Smooth muscle cell (in vitro differentiated cells): Measurements from ENCODE around the gene TK2. TPM values are rescaled to one million over a fixed set of nuclear protein-coding genes. Genes with fewer than 3 reads are reported as not detected.
A peak's percentile ranks its signal among the peaks of the same experiment; 100 is the strongest.

ENCODE experiments used
- DNase-seq: peaks from one replicate; lab custom pipeline; 2025; ENCODE audit not compliant: unreplicated experiment; lab: John Stamatoyannopoulos, UW
- H2AFZ ChIP-seq: fragments of 200-600 bp; sonication (generic); 2 replicates; pipeline ENCODE4 v1.6.0; 2016; ENCODE audit warnings: antibody characterized with exemption, low read depth, mild to moderate bottlenecking
- H3F3A ChIP-seq: fragments of 200-600 bp; sonication (generic); 2 replicates; pipeline ENCODE4 v1.6.0; 2017; ENCODE audit warnings: antibody characterized with exemption, low read depth
- H3K27ac ChIP-seq: fragments of 200-600 bp; sonication (generic); 2 replicates; pipeline ENCODE4 v1.5.1; 2016; ENCODE audit warnings: low read depth, mild to moderate bottlenecking
- H3K27me3 ChIP-seq: fragments of 200-600 bp; sonication (generic); 2 replicates; pipeline ENCODE4 v1.6.1; 2016; ENCODE audit warnings: low read depth, mild to moderate bottlenecking
- H3K36me3 ChIP-seq: fragments of 200-600 bp; sonication (generic); 2 replicates; pipeline ENCODE4 v1.5.1; 2016; ENCODE audit warnings: low read depth
- H3K4me1 ChIP-seq: fragments of 200-600 bp; sonication (generic); 2 replicates; pipeline ENCODE4 v1.5.1; 2016; ENCODE audit warnings: low read depth
- H3K4me2 ChIP-seq: fragments of 200-600 bp; sonication (generic); 2 replicates; pipeline ENCODE4 v1.6.0; 2016; ENCODE audit warnings: mild to moderate bottlenecking
- H3K4me3 ChIP-seq: fragments of 200-600 bp; sonication (generic); 2 replicates; pipeline ENCODE4 v1.5.1; 2016; ENCODE audit warnings: mild to moderate bottlenecking
- H3K79me2 ChIP-seq: fragments of 200-600 bp; sonication (generic); 2 replicates; pipeline ENCODE4 v1.6.0; 2016; ENCODE audit warnings: low read depth, mild to moderate bottlenecking
- H3K9ac ChIP-seq: fragments of 200-600 bp; sonication (generic); 2 replicates; pipeline ENCODE4 v1.6.0; 2016; ENCODE audit warnings: low read depth
- H3K9me3 ChIP-seq: fragments of 200-600 bp; sonication (generic); replicated peaks from 2 replicates; pipeline ENCODE4 v1.5.1; 2016; ENCODE audit warnings: low read depth
- H4K20me1 ChIP-seq: fragments of 200-600 bp; sonication (generic); 2 replicates; pipeline ENCODE4 v1.6.0; 2016; ENCODE audit warnings: low read depth
- CTCF ChIP-seq: fragments of 200-600 bp; sonication (generic); IDR thresholded peaks from 2 replicates; pipeline ENCODE4 v1.5.1; 2017; ENCODE audit warnings: borderline replicate concordance, mild to moderate bottlenecking, antibody characterized with exemption; ENCODE audit not compliant: insufficient read depth, poor library complexity, severe bottlenecking
- WGBS: methylation state at CpG from one replicate; pipeline ENCODE4 v1.1.7; 2016; ENCODE audit warnings: low lambda C conversion rate; 5-methylcytosine and 5-hydroxymethylcytosine counted together
- polyA plus RNA-seq: library from polyadenylated mRNA; unstranded; fragments of >200 nt; fragmentation: Nextera tagmentation; extraction: Ambion mirVana; gene quantifications from 2 replicates; pipeline ENCODE4 v1.2.1, GENCODE V29; 2016
- total RNA-seq: library from RNA; depleted of rRNA; stranded (reverse); fragments of >200 nt; gene quantifications from 2 replicates; pipeline ENCODE4 v1.2.3, GENCODE V29; 2014

Gene TK2
- total and polyA plus RNA-seq, 2 experiments from 2014 or later: 7.3 to 9.7 TPM

GRCh38 chr16:66585481-66586239, 35.7 kb upstream of the TK2 start:
- Histone ChIP-seq H3K27ac (no peak overlapping the region), H3K4me2 (no peak overlapping the region), H3K4me1 (peaks cover 4% of the 10 kb centered on the region), H3F3A (no peaks in the 10 kb centered on the region), H4K20me1 (no peaks in the 10 kb centered on the region), H2AFZ (no peak overlapping the region), H3K4me3 (no peak overlapping the region), H3K9me3 (no peaks in the 10 kb centered on the region), H3K9ac (no peak overlapping the region), H3K36me3 (no peaks in the 10 kb centered on the region), H3K27me3 (no peaks in the 10 kb centered on the region), H3K79me2 (no peaks in the 10 kb centered on the region)
- 87% methylated on average over 10 of the region's 10 CpGs for WGBS
- no peak for TF ChIP-seq CTCF
- no peak for DNase-seq

GRCh38 chr16:66581246-66581952, 31.5 kb upstream of the TK2 start:
- Histone ChIP-seq H3K27me3 (peaks cover 33% of the 10 kb centered on the region), H3K9ac (no peak overlapping the region)
- no peak for DNase-seq

GRCh38 chr16:66580605-66581209, 30.8 kb upstream of the TK2 start:
- H3K9ac ChIP-seq: no peak overlapping the region

More at GRCh38 chr16:66581246-66581952, 31.5 kb upstream of the TK2 start:
- no peak for TF ChIP-seq CTCF
- Histone ChIP-seq H3F3A (no peaks in the 10 kb centered on the region), H3K36me3 (no peaks in the 10 kb centered on the region), H3K4me1 (peaks cover 9% of the 10 kb centered on the region), H4K20me1 (no peaks in the 10 kb centered on the region), H3K9me3 (no peaks in the 10 kb centered on the region), H3K27ac (no peak overlapping the region), H3K4me2 (peak overlapping the region; percentile 53), H2AFZ (no peak overlapping the region), H3K79me2 (no peaks in the 10 kb centered on the region), H3K4me3 (no peak overlapping the region)
- WGBS: 80% methylated on average over 3 of the region's 3 CpGs

More at GRCh38 chr16:66580605-66581209, 30.8 kb upstream of the TK2 start:
- H2AFZ ChIP-seq: no peak overlapping the region
- peaks cover 35% of the 10 kb centered on the region for H3K27me3 ChIP-seq
- no peak overlapping the region for H3K4me3 ChIP-seq
- WGBS: 49% methylated on average over 4 of the region's 4 CpGs
- no peaks in the 10 kb centered on the region for H3K36me3 ChIP-seq
- no peak for DNase-seq
- H3K27ac ChIP-seq: no peak overlapping the region
- no peaks in the 10 kb centered on the region for H3K79me2 ChIP-seq
- H3K4me1 ChIP-seq: peaks cover 9% of the 10 kb centered on the region
- H4K20me1 ChIP-seq: no peaks in the 10 kb centered on the region
- no peaks in the 10 kb centered on the region for H3K9me3 ChIP-seq
- TF ChIP-seq CTCF: no peak
- H3K4me2 ChIP-seq: peak overlapping the region; percentile 53
- H3F3A ChIP-seq: no peaks in the 10 kb centered on the region
